HepG2 (cell line): ENCODE data around the gene ZNHIT1. TPM values are rescaled to one million over a fixed set of nuclear protein-coding genes. Genes with fewer than 3 reads are reported as not detected.

Experiments
- CHCHD3 ChIP-seq: sonication (generic); formaldehyde crosslinking; IDR thresholded peaks from 2 replicates; pipeline ENCODE4 v1.8.0; 2022; ENCODE audit warnings: mild to moderate bottlenecking, missing genetic modification reagents, moderate library complexity
- ELF3 ChIP-seq: IDR thresholded peaks from 2 replicates; pipeline ENCODE4 v1.6.1; 2016; ENCODE audit warnings: missing genetic modification reagents, missing compliant biosample characterization
- IKZF5 ChIP-seq: IDR thresholded peaks from 2 replicates; pipeline ENCODE4 v1.6.1; 2018; ENCODE audit warnings: missing genetic modification reagents, mild to moderate bottlenecking, missing compliant biosample characterization
- RXRA ChIP-seq: sonication (generic); formaldehyde crosslinking; IDR thresholded peaks from 2 replicates; pipeline ENCODE4 v1.5.1; 2020; ENCODE audit warnings: missing genetic modification reagents
- SP140L ChIP-seq: sonication (generic); formaldehyde crosslinking; IDR thresholded peaks from 2 replicates; pipeline ENCODE4 v1.4.0; 2020; ENCODE audit warnings: missing genetic modification reagents, borderline replicate concordance
- YEATS2 ChIP-seq: sonication (generic); formaldehyde crosslinking; IDR thresholded peaks from 2 replicates; pipeline ENCODE4 v1.4.0; 2020; ENCODE audit warnings: missing genetic modification reagents, borderline replicate concordance
- ZNF281 ChIP-seq: sonication (generic); formaldehyde crosslinking; IDR thresholded peaks from 2 replicates; pipeline ENCODE4 v1.4.0; 2020; ENCODE audit warnings: missing genetic modification reagents, borderline replicate concordance
- ZNF800 ChIP-seq: sonication (generic); formaldehyde crosslinking; IDR thresholded peaks from 2 replicates; pipeline ENCODE4 v1.4.0; 2020; ENCODE audit warnings: missing genetic modification reagents
- polyA plus RNA-seq, 8 experiments: library from polyadenylated mRNA; depleted of rRNA in 3 of 8; stranded (reverse) in 7 of 8; unstranded in 1 of 8; fragments of >200 nt; fragmentation: Illumina TruSeq in 4 of 8; extraction: Trizol in 4 of 8; gene quantifications; 2 replicates each; pipeline versions ENCODE4 v1.2.1 to v1.2.3, GENCODE V29; 2011 to 2016; ENCODE audit warnings: low read depth in 4 of 8, missing spikeins in 1 of 8, mixed read lengths in 1 of 8; ENCODE audit not compliant: insufficient read depth in 1 of 8
- total RNA-seq, 5 experiments: library from RNA; depleted of rRNA; stranded (reverse); fragments of >200 nt; fragmentation: Illumina TruSeq; extraction: Trizol; gene quantifications; 2 replicates each; pipeline ENCODE4 v1.2.3, GENCODE V29; 2016; ENCODE audit warnings: low read depth in 1 of 5
- TF ChIP-seq, protein P1 (sequence below): sonication (generic); formaldehyde crosslinking; IDR thresholded peaks from 2 replicates; pipeline ENCODE4 v1.5.0; 2020; ENCODE audit warnings: mild to moderate bottlenecking, missing genetic modification reagents, borderline replicate concordance
- TF ChIP-seq, protein P2 (sequence below), 2 experiments: sonication (generic) in 1 of 2; formaldehyde crosslinking in 1 of 2; IDR thresholded peaks; 2 replicates each; pipeline versions ENCODE4 v1.5.1 to v1.6.1; 2011 to 2020; ENCODE audit warnings: borderline replicate concordance in 1 of 2, low read depth in 1 of 2, low read length in 1 of 2, mild to moderate bottlenecking in 1 of 2, missing genetic modification reagents in 1 of 2, moderate library complexity in 1 of 2

ZNHIT1 gene
- total and polyA plus RNA-seq, 2 of the 13 experiments (the other 11 are each of a cell fraction or from before 2014, with no cell fraction given): 32.5 to 64.5 TPM

DNA sequence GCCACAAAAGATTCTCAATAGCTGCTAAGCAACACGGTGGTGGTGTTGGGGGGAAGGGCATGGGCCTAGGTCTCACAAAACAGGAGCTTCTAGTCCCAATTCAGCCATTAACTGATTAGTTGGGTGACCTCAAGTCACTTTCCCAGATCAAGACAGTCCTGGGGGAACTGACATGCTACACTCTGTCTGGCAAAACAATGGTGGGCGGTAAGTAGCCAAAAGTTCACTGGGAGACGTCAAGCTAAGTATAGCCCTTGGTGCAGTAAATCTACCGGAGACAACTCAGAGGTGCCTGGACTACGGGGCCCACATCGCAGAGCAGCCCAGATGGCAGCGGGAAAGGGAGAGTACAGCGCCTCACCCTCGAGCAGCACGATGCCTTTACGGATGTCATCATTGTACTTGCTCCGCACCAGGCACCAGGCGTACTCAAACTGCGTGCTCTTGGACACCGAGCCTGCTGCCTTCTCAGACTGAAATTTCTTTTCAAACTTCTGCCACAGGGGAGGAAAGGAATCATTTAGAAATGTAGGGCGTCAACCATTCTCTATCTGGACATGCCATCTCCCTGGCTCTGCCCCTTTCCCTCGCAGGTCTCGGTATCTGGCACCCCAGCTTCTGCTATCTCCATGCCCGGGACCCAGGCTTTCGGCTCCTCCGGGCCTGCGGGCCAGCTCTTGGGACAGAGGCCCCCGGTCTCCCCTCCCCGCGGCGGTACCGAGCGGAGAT is 25.8 kb downstream of the ZNHIT1 start (continued):
- TF ChIP-seq ZNF281 (no peak), RXRA (CRISPR knock-in tag) (no peak; the same call in 1 of the 2 replicates), ELF3 (CRISPR knock-in tag) (no peak), CHCHD3 (CRISPR knock-in tag) (peak; percentile 61; the same call in 1 of the 2 replicates), ZNF800 (CRISPR knock-in tag) (0 out of 2 replicates have a peak, but pooled peaks have one; percentile 15), IKZF5 (CRISPR knock-in tag) (no peak; the same call in 1 of the 2 replicates), YEATS2 (CRISPR knock-in tag) (no peak), SP140L (CRISPR knock-in tag) (no peak)
- TF ChIP-seq, protein P1, sequence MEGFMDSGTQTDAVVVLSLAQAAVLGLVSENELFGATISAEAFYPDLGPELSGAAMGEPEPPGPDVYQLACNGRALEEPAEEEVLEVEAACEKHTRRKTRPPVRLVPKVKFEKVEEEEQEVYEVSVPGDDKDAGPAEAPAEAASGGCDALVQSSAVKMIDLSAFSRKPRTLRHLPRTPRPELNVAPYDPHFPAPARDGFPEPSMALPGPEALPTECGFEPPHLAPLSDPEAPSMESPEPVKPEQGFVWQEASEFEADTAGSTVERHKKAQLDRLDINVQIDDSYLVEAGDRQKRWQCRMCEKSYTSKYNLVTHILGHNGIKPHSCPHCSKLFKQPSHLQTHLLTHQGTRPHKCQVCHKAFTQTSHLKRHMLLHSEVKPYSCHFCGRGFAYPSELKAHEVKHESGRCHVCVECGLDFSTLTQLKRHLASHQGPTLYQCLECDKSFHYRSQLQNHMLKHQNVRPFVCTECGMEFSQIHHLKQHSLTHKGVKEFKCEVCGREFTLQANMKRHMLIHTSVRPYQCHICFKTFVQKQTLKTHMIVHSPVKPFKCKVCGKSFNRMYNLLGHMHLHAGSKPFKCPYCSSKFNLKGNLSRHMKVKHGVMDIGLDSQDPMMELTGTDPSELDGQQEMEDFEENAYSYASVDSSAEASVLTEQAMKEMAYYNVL (CRISPR knock-in tag): no peak
- TF ChIP-seq, protein P2, sequence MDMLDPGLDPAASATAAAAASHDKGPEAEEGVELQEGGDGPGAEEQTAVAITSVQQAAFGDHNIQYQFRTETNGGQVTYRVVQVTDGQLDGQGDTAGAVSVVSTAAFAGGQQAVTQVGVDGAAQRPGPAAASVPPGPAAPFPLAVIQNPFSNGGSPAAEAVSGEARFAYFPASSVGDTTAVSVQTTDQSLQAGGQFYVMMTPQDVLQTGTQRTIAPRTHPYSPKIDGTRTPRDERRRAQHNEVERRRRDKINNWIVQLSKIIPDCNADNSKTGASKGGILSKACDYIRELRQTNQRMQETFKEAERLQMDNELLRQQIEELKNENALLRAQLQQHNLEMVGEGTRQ (IDR thresholded peaks at IDR 0.05; ENCODE audit: low read depth, low read length): no peak
- TF ChIP-seq, protein P2 (CRISPR knock-in tag; IDR thresholded peaks at IDR 0.05; ENCODE audit: borderline replicate concordance): 0 out of 2 replicates have a peak, but pooled peaks have one; percentile 18
